NCI-H2029 (cell line): ENCODE results near the gene DYRK1B.
"Not testable (repeated sequence)": the region's sequence is repeated elsewhere in the genome, so short reads cannot be mapped to it uniquely, and the experiment has no call there.

Experiments
- DNase-seq: peaks from one replicate; lab custom pipeline; 2025; lab: John Stamatoyannopoulos, UW

Gene DYRK1B

DNA sequence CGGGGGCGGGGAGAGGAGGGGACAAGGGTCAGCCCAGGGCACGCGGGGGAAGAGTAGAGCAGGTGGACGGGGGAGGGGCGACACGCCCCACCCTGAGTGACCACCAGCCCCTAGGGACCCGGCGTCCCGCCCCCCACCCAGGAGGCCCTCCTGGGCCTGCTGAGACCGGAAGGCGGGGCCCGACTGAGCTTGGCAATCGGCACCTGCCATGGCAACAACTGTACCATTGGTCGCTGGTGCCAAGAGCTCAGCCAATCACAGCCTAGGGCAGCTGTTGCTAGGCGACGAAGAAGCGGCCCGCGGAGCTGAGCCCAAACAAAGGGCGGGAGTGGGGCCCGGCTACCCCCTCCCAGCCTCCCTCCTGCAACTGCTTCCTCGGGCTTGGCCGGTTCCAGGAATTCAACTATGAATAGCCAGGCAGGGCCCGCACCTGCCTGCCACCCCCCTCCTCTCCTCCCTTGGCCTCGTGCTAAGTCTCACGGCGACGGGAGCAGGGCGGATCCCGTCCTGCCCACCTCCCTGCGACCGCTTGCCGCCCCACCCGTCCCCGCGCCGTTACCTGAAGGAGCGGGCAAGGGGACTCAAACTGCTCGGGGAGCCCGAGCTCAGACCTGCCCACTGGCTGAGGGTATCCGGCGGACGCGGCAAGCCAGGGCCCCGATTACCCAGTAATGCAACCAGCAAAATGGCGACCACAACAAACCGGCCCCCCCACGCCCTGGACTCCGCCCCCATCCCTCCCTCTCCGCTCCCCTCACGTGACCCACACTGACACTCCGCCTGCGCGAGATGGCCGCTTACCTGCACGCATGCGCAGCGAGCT lies at the start of gene DYRK1B:
DYRK1B (minus strand) TSS at position 699 of the 823 bp plus-strand sequence. CDS start 2,295 bp downstream, outside the sequence.
- DNase-seq = peak; percentile 97

- not testable (repeated sequence) for DNase-seq
Measured at GRCh38 chr19:39882645-39883044, 48.7 kb upstream of the DYRK1B start.

DNA sequence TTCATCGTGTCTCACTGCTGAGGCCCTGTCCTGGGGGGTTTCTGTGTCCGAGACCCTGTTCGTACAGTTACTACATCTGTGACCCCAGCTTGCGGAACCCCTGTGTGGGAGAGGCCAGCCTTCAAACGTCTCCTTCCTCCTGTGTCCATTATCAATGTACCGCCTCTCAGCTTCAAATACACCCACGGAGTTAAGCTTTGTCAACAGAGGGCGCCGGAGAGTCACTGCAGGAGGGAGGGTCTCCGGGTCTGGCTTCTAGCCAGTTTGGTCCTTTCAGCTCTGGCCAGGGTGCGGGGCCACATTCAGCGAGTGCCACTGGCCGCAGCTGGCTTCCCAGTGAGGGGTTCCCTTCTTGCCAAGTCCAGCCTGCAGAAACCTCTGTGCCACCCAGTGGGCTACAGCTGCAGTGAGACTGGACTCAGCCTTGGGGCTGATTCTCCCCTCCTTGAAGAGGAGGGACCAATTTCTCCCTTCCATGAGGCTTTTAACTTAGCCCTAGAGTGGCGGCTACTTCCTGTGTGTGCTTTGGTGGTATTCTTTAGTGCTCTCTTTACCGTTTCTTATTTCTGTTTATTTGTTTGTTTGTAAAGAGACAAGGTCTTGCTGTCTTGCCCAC lies 47.6 kb upstream of the DYRK1B start:
- DNase-seq = peak; percentile 43

DNA sequence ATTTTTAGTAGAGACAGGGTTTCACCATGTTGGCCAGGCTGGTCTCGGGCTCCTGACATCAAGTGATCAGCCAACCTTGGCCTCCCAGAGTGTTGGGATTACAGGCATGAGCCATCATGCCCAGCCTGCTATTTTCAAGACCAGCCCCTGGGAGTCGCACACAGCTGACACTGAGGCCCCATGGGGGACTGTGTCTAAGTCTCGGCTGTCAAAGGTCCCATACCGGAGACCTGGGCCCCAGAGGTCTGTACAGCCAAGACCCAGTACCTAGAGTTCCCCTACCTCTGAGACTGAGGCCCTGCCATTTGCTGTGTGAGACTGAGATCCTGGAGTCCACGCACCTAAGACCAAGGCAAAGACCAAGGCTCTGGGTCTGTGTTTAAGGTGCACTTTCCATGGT lies 46.3 kb upstream of the DYRK1B start:
- DNase-seq = not testable (repeated sequence)

DNA sequence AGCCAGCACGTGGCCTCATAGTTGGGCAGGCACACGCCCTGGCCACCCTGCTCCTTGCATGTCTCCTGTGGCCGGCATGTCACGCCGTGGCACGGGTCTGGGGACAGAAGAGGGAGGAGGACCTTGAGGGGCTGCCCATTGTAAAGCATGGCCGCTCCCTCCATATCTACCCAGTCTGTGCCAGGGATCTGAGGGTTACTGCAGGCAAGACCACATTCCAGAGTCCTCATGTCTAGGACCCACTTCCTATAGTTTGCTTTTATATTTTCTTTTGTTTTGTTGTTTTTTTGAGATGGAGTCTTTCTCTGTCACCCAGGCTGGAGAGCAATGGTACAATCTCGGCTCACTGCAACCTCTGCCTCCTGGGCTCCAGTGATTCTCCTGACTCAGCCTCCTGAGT lies 45.8 kb upstream of the DYRK1B start:
- DNase-seq = not testable (repeated sequence)

GRCh38 chr19:39878866-39879265 lies 44.9 kb upstream of the DYRK1B start:
- not testable (repeated sequence) for DNase-seq

GRCh38 chr19:39878398-39878797 lies 44.4 kb upstream of the DYRK1B start:
- no peak for DNase-seq

DNA sequence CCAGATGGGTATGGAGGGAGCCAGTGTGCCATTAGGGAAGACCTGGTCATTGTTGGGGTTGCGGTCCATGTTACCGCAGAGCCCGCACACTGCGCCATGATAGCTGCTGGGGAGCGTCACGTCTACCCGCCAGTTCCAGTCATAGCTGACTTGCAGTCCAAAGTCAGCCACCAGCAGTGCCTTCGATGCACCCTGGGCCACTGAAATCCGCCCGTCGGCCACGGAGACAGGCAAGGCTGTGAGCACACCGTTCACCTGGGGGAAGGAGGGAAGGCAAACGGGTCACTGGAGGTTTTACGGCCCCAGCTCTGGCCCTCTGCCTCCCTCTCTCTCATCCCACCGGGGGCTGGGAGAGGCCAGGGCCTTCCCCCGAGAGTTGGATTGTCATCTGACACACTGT lies 44.0 kb upstream of the DYRK1B start:
- not testable (repeated sequence) for DNase-seq

DNA sequence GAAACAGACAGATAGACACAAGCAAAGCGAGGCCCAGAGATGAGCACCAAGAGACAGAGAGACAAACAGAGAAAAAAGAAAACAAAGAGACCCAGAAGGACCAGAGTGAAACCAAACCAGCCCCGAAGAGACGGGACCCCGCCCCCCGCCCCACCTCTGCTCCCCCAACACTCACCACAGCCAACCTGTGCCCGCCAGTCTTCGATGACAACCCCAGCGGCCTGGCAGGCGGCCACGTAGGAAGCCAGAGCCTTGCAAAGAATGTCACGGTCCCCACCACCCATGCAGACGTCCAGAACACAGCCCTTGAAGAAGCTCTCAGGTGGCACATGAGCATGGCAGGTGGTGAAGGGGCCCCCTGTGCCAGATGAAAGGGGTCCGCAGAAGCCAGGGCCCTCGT lies 43.5 kb upstream of the DYRK1B start:
- DNase-seq = not testable (repeated sequence)

- not testable (repeated sequence) for DNase-seq
Measured at GRCh38 chr19:39876486-39876885, 42.5 kb upstream of the DYRK1B start.

DNA sequence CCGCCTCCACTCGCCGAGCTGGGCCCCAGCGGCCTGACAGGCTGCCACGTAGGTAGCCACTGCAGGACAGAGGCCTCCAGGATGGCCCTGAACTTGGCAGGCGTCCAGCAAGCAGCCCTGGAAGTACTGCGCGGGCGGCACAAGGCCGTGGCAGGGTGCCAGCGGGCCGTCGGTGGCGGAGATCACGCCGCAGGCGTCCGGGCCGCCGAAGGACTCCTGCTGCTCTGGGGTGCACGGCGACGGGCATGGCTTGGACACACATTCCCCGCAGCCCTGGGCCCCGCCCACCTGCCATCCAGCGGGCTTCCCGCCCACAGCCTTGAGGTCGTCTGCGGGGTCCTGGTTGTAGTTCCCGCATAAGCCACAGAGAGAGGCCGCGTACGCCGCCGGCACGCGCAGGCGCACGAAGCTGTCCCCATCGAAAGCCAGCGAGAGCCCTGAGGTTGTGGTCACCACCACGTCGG lies 41.5 kb upstream of the DYRK1B start:
- not testable (repeated sequence) for DNase-seq

DNA sequence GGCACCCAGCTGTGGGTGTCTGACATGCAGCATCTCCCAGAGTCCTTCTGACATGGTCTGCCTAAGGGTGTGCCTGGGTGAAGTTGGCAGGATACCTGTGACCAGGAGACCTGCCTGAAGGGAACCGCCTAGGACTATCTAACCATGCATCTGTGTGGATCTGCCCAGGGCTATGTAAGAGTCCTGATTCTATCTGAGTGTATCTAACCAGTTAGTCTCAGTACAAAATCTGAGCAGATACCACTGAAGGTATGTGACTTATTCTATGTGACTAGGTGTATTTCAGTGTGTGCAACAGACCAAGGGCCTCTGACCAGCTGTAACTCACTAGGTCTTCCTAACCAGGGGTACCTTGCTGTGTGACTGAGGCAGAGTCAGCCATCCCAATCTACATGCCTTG lies 40.4 kb upstream of the DYRK1B start:
- no peak for DNase-seq

- no peak for DNase-seq
Measured at GRCh38 chr19:39873385-39873784, 39.4 kb upstream of the DYRK1B start.

DNA sequence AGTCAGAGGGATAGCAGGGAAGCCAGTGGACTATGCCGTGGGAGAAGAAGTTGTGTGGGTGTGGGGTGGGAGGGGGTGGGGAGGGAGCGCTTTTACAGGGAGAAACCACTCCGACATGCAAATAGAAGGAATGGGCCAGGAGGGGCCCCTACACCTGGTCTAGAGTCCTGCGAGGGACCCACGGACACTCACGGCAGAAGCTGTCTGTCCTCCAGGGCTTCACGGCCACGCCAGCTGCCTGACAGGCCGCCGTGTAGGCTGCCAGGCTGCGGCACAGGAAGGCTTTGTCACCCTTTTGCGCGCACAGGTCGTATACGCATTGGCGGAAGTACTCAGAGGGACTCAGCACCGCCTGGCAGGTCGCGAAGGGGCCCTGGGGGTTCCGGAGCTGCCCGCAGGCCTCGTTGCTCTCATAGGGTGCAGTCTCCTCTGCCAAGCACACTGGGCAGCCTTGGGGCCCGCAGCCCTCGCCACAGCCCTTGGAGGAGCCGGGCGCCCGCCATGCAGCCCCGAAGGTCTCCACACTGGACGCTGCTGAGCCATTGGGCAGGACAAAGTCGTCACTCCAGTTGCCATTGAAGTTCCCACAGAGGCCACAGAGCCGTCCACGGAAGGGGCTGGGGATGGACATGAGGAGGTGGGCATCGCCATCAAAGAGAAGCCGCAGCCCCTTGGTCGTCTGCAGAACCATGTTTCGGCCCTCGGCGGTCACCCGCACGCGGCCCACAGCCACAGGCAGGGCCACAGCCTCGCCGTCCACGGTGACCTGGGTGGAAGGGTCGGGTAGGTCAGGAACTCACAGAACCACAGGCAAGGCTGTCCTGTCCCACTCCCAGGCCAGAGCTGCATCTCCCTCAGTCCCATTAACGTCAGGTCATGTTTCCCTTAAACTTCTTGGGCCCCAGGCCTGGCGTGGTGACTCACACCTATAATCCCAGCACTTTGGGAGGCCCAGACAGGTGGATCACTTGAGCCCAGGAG lies 38.2 kb upstream of the DYRK1B start:
- no peak for DNase-seq

DNA sequence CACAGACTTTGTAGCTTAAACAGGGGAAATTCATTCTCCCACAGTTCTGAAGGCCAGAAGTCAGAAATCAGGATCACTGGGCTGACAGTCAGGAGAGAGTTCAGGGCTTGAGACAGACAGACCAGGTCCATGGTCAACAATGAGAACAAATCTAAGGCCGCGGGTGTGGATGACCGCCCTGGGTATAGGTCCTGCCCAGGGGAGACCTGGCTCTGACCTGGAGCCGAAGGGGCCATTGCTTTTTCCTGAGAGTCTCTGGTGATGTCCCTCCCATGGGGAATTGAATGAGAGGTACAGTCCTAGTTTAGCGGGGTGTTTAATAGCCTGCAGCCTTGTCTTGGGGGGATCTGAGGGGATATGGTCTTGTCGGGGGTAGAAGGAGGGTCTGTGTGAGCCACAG lies 37.4 kb upstream of the DYRK1B start:
- DNase-seq = no peak

GRCh38 chr19:39870171-39870971 lies 36.4 kb upstream of the DYRK1B start:
- no peak for DNase-seq

DNA sequence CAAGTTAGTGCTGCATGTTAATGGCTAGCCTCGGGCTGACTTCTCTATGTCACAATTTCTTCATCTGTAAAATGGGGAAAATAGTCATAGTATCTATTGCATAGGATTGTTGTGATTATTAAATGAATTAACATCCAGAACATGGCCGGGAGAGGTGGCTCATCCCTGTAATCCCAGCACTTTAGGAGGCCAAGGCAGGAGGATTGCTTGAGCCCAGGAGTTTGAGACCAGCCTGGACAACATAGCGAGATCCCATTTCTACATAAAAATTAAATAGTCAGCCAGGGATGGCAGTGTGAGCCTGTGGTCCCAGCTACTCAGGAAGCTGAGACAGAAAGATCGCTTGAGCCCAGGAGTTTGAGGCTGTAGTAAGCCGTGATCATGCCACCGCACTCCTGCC lies 34.0 kb upstream of the DYRK1B start:
- DNase-seq = no peak

- no peak for DNase-seq
Measured at GRCh38 chr19:39867133-39867532, 33.2 kb upstream of the DYRK1B start.

GRCh38 chr19:39865953-39866352 lies 32.0 kb upstream of the DYRK1B start:
- no peak for DNase-seq

GRCh38 chr19:39865186-39865585 lies 31.2 kb upstream of the DYRK1B start:
- DNase-seq = no peak

- no peak for DNase-seq
Measured at GRCh38 chr19:39864118-39864517, 30.2 kb upstream of the DYRK1B start.
